ENCODE data around the gene BAAT.
"Not testable (repeated sequence)": the region's sequence is repeated elsewhere in the genome, so short reads cannot be mapped to it uniquely, and the experiment has no call there.

Gene BAAT

GRCh38 chr9:101360647-101361046 lies 24.2 kb downstream of the BAAT start:
- DNase-seq (ENCODE audit: low read depth), result no peak

- DNase-seq (ENCODE audit: low read depth), result no peak
Measured at GRCh38 chr9:101359679-101360078, 25.1 kb downstream of the BAAT start.

GRCh38 chr9:101356619-101357018 lies 28.2 kb downstream of the BAAT start:
- no peak for DNase-seq (ENCODE audit: low read depth)

GRCh38 chr9:101354765-101355708 lies 29.8 kb downstream of the BAAT start:
- DNase-seq (ENCODE audit: low read depth), result no peak

- DNase-seq (ENCODE audit: low read depth), result no peak
Measured at GRCh38 chr9:101354143-101354764, 30.6 kb downstream of the BAAT start.

- DNase-seq (ENCODE audit: low read depth), result no peak
Measured at GRCh38 chr9:101353683-101354082, 31.1 kb downstream of the BAAT start.

- no peak for DNase-seq (ENCODE audit: low read depth)
Measured at GRCh38 chr9:101352892-101353463, 31.8 kb downstream of the BAAT start.

GRCh38 chr9:101350285-101350684 lies 34.5 kb downstream of the BAAT start:
- DNase-seq (ENCODE audit: low read depth), result no peak

GRCh38 chr9:101342595-101342994 lies 42.2 kb downstream of the BAAT start:
- DNase-seq (ENCODE audit: low read depth), result no peak

- no peak for DNase-seq (ENCODE audit: low read depth)
Measured at GRCh38 chr9:101341958-101342357, 42.8 kb downstream of the BAAT start.

- DNase-seq (ENCODE audit: low read depth), result no peak
Measured at GRCh38 chr9:101337237-101337636, 47.6 kb downstream of the BAAT start.

- no peak for DNase-seq (ENCODE audit: low read depth)
Measured at GRCh38 chr9:101336091-101336490, 48.7 kb downstream of the BAAT start.

- DNase-seq (ENCODE audit: low read depth), result no peak
Measured at GRCh38 chr9:101333926-101334702, 50.7 kb downstream of the BAAT start.

- no peak for DNase-seq (ENCODE audit: low read depth)
Measured at GRCh38 chr9:101333490-101333889, 51.3 kb downstream of the BAAT start.

GRCh38 chr9:101332362-101332761 lies 52.4 kb downstream of the BAAT start:
- DNase-seq (ENCODE audit: low read depth), result no peak

GRCh38 chr9:101327422-101327909 lies 57.3 kb downstream of the BAAT start:
- not testable (repeated sequence) for DNase-seq (ENCODE audit: low read depth)

GRCh38 chr9:101326501-101326900 lies 58.3 kb downstream of the BAAT start:
- DNase-seq (ENCODE audit: low read depth), result no peak

GRCh38 chr9:101326035-101326434 lies 58.8 kb downstream of the BAAT start:
- no peak for DNase-seq (ENCODE audit: low read depth)

- DNase-seq (ENCODE audit: low read depth), result no peak
Measured at GRCh38 chr9:101325053-101325452, 59.8 kb downstream of the BAAT start.

GRCh38 chr9:101324245-101324804 lies 60.5 kb downstream of the BAAT start:
- DNase-seq (ENCODE audit: low read depth), result no peak

- no peak for DNase-seq (ENCODE audit: low read depth)
Measured at GRCh38 chr9:101323129-101323528, 61.7 kb downstream of the BAAT start.

GRCh38 chr9:101317735-101318134 lies 67.1 kb downstream of the BAAT start:
- no peak for DNase-seq (ENCODE audit: low read depth)
